Liver (tissue), 3 donors: ENCODE measurements around the gene SMOC2.

Experiments used
- ATF3 ChIP-seq: IDR thresholded peaks from 2 replicates; pipeline ENCODE4 v1.6.1; 2016; ENCODE audit warnings: antibody characterized with exemption
- CTCF ChIP-seq: fragments of 150-350 bp; IDR thresholded peaks from 2 replicates; pipeline ENCODE4 v1.5.1; 2017; ENCODE audit warnings: improper control_type of control experiment, low read depth, low read length; ENCODE audit not compliant: missing input control
- FOXA2 ChIP-seq: IDR thresholded peaks from 2 replicates; pipeline ENCODE4 v1.6.1; 2016; ENCODE audit warnings: antibody characterized with exemption
- GABPA ChIP-seq, 2 donors: IDR thresholded peaks in 1 of 2; conservative IDR thresholded peaks in 1 of 2; 2 replicates each; pipeline ENCODE4 v1.6.1; 2016; ENCODE audit warnings: antibody characterized with exemption in 2 of 2, mild to moderate bottlenecking in 1 of 2, moderate library complexity in 1 of 2
- donor health status: healthy.
- donor health status: healthy.

GRCh38 chr6:168534265-168534664 lies 93.3 kb downstream of the SMOC2 start:
- TF ChIP-seq CTCF (no peak), ATF3 (no peak), GABPA (IDR thresholded peaks at IDR 0.05 in 1 of 2, conservative IDR thresholded peaks at IDR 0.05 in 1 of 2) (no peak), FOXA2 (no peak)
